GM11168 (cell line): ENCODE data around the gene IQCK.

ENCODE experiments used
- in situ Hi-C: fragments of 300-500 bp; cut with MboI; formaldehyde crosslinking; loops from one replicate; pipeline ENCODE4 v1.12.0; 2022; ENCODE audit warnings: low sequenced_read_pairs; ENCODE audit not compliant: unreplicated experiment

IQCK gene

DNA sequence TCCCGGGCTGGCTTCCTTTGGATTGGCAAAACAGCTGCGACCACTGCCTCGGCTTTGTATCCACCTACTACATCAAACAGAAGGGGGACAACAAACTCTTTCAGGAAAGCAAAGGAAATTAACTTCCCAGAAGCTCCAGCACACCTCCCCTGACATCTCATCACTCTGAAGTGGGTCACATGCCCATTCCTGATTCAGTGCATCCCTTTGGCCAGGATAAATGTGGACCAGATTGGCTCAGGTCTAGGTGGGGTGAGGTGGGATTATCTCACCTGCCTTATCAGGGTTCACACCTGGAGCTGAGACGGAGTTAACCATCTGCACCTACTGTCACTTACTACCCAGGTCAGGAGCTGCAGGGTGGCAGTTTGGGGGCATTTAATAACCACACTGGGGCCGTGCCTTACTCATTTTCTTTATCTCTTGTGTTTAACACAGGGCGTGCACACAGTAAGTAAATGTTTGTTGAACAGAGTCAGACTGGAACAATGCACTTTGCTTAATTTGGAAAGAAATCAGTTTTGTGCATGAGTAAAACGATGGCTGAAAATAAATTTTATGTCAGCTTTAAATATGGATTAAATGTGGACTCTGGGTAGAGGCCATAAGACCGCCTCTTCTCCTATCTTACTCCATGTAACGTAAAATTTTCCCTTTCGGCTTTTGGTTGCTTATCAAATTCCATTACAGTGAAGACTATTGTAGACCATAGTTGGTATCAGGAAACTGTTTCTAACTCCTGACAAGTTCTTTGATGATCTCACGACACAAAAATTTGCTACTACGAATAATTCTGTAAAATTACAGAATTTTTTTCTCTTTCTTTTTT lies 36.0 kb downstream of the IQCK start:
- in situ Hi-C loops: no loop called here

DNA sequence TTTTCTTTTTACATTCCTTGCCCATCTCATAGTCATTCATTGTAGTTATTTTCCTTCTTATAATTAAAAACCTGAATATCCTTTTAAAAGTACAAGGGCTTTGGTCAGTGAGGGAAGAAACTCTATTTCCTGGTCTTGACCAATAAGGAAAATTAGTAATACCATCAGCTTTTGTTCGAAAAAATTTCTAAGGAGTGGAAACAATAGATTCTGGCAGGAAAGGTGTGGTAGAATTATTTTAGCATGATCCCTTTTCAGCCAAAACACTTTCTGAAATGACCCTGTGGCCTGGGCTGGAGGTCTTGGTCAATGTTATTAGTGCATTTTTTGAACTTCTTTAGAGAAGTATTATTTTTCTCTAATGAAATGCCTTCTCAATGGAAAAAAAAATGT lies 36.6 kb downstream of the IQCK start:
- in situ Hi-C loops: no loop called here

DNA sequence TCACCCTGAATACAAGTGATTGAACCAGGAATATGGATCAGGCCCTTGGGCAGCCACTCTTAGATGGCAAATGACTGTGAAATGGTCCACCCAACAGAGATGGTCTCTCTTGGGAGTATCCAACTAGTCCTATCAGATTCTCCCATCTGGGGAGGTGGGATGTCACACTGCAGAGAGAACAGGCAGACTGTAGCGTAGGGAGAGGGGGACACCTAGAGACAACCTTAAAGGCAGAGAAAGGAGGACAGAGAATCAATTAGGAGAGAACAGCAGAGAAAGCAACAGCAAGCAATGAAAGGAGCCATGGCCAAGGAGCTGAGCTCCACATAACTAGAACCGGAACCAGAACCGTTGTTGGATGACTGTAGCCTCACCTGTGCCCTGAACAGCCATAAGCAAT lies 37.2 kb downstream of the IQCK start:
- in situ Hi-C loops: no loop called here

DNA sequence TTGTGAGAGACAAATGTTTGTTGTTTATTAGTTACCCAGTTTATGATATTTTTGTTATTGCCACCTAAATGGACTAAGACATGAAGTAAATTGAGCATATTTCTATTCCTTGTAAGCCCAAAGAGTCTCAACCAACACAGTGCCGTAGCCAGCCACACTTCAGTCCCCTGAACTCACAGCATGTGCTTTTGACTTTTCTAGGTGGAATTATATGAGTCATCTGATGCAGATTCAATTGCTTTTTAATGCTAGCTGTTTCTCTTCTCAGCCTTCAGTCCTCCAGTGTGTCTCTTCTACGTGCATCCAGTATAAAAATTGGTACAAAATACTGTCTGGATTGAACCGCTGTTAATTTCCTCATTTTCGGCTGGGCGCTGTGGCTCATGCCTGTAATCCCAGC lies 39.0 kb downstream of the IQCK start:
- in situ Hi-C loops: no loop called here

DNA sequence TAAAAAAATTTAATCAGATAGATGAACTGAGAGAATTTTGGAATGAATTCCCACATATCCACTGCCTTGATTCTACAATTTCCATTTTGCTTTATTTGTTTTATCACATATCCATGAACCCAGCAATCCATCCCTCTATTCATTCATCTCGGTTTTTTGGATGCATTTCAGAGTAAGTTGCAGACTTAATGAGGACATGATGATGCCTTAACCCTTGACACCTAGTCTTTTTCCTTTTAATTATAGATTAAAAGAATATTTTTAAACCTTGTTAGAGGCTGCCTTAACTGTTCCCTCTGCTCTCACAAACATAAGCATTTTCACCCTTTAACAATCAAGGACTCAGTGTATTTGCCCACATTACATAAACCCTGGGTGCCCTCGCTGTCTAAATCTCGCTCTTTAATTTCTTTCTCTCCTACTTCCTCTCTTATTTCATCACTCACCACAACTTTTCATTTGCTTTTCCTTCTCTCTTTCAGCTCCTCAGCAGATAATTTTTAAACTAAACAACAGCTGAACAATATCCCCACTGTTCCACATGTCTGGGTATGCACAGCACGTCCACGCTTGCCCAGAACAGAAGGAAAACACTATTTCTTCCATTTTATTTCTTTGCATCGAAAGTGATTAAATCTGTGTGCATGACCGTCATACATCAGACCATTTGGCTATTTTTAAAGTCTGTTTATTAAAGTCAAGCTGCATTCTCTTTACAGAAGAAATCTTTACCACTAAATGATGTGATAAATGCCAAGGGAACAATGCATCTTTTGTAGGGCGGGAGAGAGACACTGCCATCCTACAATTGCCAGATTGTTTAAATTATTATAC lies 39.9 kb downstream of the IQCK start:
- in situ Hi-C loops: no loop called here

DNA sequence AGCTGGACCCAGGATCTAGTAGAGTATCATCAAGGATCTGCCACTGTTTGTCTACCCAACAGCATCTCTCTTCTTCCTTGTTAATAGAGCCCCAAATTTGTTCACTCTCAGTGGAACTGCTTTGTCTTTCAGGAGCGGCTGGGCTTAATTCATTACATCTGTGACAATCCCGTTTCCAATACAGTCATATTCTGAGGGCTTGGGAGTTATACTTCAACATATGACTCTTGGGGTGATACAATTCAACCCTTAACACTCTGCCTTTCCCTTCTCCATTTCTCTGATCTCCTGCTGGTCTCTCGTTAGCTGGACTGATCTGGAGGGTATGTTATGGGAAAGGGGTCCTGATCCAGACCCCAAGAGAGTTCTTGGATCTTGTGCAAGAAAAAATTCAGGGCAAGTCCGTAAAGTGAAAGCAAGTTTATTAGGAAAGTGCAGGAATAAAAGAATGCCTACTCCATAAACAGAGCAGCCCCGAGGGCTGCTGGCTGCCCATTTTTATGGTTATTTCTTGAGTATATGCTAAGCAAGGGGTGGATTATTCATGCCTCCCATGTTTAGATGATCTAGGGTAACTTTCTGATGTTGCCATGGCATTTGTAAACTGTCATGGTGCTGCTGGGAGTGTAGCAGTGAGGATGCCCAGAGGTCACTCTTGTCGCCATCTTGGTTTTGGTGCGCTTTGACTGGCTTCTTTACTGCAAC lies 42.4 kb downstream of the IQCK start:
- in situ Hi-C loops: no loop called here

DNA sequence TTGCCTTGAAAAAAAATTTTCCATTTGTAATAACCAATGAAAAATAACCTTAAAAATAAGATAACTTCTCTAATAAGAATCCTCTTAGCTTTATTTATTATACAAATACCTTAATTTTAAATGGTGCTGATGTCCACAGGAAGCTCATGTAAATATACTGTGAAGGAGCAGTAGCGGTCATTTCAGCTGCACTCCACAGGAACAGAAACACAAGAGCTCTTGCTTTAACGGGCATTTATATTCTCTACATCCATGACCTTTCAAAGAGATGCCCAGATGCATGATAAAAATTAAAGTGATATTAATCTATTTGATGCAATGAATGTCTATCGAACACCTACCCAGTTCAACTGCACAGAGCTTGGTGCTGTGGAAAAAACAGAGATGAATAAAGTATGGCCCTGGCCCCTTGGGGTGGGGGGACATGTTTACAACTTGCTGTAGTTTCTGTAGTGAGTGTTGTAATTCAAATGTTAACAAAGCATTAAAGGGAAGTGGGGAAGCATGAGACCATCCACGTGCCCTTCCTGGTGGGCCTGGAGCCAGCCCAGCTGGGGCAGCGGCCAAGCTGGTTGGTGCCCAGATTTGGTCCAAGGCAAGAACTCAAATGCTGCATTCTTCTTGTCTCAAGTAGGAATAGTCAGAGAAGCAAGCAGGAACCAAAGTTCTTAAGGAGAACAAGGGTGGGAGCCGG lies 47.9 kb downstream of the IQCK start:
- in situ Hi-C loops: no loop called here

DNA sequence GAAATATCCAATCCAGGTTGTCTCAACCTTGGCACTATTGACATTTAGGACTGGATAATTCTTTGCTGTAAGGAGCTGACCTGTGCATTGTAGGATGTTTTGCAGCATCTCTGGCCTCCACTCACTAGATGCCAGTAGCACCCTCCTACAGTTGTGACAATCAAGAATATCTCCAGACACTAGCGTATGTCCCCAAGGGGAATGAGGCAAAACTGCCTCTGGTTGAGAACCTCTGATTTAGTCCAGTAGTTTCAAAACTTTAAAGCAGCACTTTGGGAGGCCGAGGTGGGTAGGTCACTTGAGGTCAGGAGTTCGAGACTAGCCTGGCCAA lies 48.4 kb downstream of the IQCK start:
- in situ Hi-C loops: no loop called here

DNA sequence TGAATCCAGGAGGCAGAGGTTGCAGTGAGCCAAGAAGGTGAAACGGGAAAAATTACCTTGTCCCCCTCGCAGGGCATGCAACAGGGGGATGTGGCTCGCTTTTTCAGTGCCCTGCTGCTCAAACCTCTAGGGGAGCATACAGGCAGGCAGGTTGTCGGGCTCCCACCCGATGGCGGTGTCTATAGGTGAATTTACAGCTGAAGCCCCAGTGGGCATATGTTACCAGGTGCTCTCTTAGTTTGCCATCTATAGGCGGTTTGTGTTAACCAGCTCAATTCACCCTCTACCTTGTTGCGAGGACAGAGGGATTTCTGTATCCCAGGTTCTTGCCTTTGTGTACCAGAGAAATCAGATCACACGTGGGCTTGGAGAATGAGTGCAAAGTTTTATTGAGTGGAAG lies 48.9 kb downstream of the IQCK start:
- in situ Hi-C loops: no loop called here

DNA sequence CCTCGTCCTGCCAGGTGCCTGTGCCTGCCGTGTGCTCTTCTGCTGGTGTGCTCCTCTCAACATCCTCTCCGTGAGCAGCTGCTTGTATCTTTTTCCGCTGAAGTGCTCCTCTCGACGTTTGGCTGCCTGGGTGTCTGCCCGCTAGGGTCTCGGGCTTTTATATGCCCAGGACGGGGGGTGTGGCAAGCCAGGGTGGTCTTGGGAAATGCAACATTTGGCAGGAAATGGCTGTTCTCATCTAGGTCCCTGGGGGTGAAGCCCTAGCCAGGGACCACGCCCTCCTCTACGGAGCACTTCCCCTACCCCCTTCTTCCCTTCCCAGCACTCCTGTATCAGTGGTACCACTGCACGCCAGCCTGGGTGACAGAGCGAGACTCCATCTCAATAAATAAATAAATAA lies 49.4 kb downstream of the IQCK start:
- in situ Hi-C loops: no loop called here

DNA sequence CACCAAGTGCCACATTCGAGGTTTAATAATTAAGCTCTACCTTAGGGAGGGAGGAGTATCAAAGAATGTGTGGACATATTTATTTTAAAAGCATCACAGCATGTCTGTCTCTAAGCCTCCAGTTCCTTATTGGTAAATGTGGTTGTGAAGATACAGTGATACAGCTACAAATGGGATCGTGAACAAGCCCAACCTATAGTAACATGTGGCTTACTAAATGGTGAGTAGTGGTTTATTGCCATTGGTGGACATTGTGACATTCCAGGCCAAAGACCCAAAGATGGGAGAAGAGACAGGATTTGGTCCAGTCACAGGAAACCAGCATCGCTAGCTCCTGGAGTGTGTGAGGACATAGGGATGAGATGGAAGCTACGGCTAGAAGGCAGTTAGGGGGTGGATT lies 51.2 kb downstream of the IQCK start:
- in situ Hi-C loops: no loop called here

DNA sequence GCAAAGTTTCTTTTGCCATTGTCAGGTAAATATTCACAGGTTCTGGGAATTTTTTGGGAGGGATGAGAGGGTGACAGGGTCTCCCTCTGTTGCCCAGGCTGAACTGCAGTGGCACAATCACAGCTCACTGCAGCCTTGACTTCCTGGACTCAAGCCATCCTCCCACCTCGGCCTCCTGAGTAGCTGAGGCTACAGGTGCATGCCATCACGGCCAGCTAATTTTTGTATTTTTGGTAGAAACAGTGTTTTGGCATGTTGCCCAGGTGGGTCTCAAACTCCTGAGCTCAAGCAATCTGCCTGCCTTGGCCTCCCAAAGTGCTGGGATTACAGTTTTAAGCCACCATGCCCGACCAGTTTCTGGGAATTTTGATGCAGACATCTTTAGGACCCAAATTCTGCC lies 53.0 kb downstream of the IQCK start:
- in situ Hi-C loops: no loop called here

DNA sequence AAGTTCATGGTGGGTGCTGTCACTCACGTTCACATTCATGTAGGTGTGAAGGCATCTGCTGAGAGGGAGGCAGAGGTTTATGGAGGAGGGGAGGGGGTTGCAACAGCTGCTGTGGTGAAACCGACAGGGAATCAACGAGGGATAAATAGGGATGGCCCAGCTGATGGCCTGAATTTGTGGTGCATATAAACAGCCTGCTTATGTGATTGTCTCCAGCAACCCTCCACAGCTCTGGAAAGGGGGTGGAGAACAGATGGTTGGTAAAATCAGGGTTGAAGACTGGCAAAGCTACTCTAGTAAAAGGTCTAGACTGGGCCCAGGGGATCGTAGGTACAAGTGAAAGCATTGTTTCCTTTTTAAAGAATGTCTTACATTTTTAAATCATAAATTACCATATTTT lies 53.7 kb downstream of the IQCK start:
- in situ Hi-C loops: no loop called here

DNA sequence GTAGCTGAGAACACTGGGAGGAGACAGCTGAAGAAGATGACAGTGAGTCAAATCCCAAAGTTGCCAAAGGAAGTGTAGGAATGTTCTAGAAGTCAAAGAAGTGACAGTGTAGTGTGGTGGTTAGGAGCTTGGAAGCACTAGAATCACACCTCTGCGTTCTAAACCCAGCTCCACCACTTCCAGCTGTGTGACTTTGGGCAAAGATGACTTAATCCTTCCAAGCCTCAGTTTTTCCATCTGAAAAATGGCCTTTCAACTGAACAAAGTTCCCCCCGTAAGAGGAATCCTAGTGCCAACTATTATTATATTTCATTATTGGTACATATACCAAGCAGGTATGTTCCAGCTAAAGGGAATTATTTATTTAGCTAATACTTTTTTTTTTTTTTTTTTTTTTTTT lies 56.0 kb downstream of the IQCK start:
- in situ Hi-C loops: no loop called here

DNA sequence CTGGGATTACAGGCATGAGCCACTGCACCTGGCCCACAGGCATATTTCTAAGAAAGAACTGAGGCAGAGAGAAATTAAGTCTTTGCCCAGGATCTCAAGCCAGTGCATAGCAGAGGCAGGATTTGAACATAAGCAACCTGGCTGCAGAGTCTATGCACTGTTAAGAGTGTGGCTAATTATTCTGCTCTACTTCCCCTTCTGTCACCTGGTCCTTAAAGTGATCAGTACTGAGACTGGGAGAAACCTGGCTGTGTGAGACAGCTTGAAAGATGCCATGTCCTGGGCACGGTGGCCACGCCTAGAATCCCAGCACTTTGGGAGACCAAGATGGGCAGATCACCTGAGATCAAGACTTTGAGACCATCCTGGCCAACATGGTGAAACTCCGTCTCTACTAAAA lies 58.1 kb downstream of the IQCK start:
- in situ Hi-C loops: no loop called here

DNA sequence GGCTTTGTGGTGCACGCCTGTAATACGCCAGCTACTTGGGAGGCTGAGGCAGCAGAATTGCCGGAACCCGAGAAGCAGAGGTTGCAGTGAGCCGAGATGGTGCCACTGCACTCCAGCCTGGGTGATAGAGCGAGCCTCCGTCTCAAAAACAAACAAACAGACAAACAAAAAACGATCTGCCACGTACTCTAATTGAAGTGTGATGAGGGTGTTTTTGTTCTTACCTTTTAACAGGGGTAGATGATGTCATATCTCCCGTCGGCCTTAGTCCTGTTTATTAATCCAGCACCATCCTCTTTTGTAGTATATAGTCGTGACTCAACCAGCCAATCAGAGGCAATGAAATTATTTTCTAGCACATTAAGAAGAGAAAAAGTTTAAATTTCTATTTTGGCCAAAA lies 58.5 kb downstream of the IQCK start:
- in situ Hi-C loops: no loop called here

DNA sequence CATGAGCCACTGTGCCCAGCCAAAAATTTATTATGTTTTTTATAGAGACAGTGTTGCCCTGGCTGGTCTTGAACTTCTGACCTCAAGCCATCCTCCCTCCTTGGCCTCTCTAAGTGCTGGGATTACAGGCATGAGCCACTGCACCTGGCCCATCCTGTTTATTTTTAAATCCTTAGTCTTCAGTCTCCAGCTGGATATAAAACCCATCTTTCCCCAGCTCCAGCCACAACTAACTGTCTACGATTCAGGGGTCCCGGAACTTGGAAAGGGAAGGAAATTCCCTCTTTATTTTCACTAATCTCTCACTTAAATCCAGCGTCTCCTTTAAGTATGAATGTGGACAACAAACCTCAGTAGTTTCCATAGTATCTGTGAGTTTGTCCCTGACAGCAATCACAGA lies 62.2 kb downstream of the IQCK start:
- in situ Hi-C loops: no loop called here

DNA sequence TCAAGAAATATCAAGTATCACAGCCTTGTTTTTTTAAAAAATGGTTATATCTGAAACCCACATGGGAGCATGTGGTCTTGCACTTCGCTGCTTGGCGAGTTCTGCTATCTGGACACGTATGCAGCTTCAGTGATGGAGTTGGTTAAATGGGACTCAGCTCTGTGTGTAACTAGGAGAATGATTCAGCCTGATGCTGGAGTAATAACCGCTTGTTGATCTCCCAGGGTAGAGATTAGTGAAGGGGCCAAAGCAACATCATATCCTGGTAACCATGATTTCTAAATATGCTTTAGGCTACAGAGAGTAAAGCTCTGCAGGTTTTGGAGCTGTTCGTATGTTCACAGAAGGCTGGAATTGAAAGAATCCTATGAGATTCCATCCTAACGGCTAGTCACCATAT lies 63.2 kb downstream of the IQCK start:
- in situ Hi-C loops: no loop called here

DNA sequence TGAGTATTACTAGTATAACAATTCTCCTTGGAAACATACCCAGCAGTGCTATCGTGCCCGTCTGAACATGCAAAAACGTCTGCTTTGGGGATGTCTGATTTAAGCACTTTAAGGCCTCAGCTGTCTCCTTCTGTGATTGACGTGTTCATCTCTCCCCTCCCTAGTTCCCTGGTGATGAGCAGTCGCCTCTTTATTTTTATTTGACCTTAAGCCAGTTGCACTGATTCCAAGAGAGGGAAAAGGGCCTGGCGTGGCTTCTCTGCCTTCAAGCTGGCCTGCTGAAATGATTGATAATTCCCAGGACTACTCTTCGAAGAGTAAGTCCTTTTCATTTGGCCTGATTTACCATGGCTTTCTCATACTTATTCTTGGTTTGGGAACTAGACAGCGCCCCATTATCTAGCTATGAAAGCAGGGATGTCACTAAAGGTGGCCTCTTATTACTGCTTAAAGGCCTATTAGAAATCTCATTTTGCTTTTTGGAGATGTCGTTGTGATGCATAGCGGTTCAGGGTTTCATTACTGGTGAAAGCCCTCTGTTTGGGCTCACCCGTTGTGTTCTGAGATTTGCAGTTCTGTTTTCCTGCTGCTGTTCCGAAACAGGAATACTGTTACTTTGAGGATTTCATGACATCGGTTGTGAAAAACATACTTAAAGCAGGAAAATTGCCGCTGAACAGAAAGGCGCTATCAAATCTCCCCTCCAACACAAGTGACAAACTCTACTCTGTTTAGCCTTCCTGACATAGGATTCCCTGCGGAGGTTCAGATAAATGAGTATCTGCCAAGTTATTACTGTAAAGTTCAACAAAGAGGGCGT lies 65.5 kb downstream of the IQCK start:
- in situ Hi-C loops: no loop called here

DNA sequence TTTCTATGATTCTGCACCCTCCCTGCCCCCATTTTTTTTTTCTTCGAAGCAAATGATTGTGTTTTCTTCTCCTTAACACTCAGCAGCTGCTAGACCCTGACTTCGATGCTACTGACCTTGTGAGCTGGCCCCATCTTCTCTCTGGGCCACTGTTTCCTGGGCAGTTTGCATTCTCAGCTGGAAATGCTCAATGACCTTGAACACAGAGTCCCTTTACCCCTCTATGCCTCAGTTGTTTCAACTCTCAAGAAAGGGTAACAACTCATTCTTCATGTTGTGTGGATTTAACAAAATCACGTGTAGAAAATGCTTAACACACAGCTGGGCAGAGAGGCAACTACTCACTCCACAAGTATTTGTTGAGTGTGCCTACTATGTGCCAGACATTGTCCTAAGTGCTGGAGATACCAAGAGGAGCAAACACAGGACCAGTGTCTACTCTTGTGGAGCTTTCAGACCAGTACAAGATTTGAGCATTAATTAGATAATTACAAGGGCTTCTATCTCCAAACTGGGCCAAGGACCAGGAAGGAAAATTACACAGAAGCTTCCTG lies 66.2 kb downstream of the IQCK start:
- in situ Hi-C loops: no loop called here
